Smooth muscle cell (in vitro differentiated cells): ENCODE results near the gene SSX5. TPM values are rescaled to one million over a fixed set of nuclear protein-coding genes. Genes with fewer than 3 reads are reported as not detected.
"Not testable (repeated sequence)": the region's sequence is repeated elsewhere in the genome, so short reads cannot be mapped to it uniquely, and the experiment has no call there.

Experiments
- DNase-seq: peaks from one replicate; lab custom pipeline; 2025; ENCODE audit not compliant: unreplicated experiment; lab: John Stamatoyannopoulos, UW
- H2AFZ ChIP-seq: fragments of 200-600 bp; sonication (generic); 2 replicates; pipeline ENCODE4 v1.6.0; 2016; ENCODE audit warnings: antibody characterized with exemption, low read depth, mild to moderate bottlenecking
- H3F3A ChIP-seq: fragments of 200-600 bp; sonication (generic); 2 replicates; pipeline ENCODE4 v1.6.0; 2017; ENCODE audit warnings: antibody characterized with exemption, low read depth
- H3K27ac ChIP-seq: fragments of 200-600 bp; sonication (generic); 2 replicates; pipeline ENCODE4 v1.5.1; 2016; ENCODE audit warnings: low read depth, mild to moderate bottlenecking
- H3K27me3 ChIP-seq: fragments of 200-600 bp; sonication (generic); 2 replicates; pipeline ENCODE4 v1.6.1; 2016; ENCODE audit warnings: low read depth, mild to moderate bottlenecking
- H3K36me3 ChIP-seq: fragments of 200-600 bp; sonication (generic); 2 replicates; pipeline ENCODE4 v1.5.1; 2016; ENCODE audit warnings: low read depth
- H3K4me1 ChIP-seq: fragments of 200-600 bp; sonication (generic); 2 replicates; pipeline ENCODE4 v1.5.1; 2016; ENCODE audit warnings: low read depth
- H3K4me2 ChIP-seq: fragments of 200-600 bp; sonication (generic); 2 replicates; pipeline ENCODE4 v1.6.0; 2016; ENCODE audit warnings: mild to moderate bottlenecking
- H3K4me3 ChIP-seq: fragments of 200-600 bp; sonication (generic); 2 replicates; pipeline ENCODE4 v1.5.1; 2016; ENCODE audit warnings: mild to moderate bottlenecking
- H3K79me2 ChIP-seq: fragments of 200-600 bp; sonication (generic); 2 replicates; pipeline ENCODE4 v1.6.0; 2016; ENCODE audit warnings: low read depth, mild to moderate bottlenecking
- H3K9ac ChIP-seq: fragments of 200-600 bp; sonication (generic); 2 replicates; pipeline ENCODE4 v1.6.0; 2016; ENCODE audit warnings: low read depth
- H3K9me3 ChIP-seq: fragments of 200-600 bp; sonication (generic); replicated peaks from 2 replicates; pipeline ENCODE4 v1.5.1; 2016; ENCODE audit warnings: low read depth
- H4K20me1 ChIP-seq: fragments of 200-600 bp; sonication (generic); 2 replicates; pipeline ENCODE4 v1.6.0; 2016; ENCODE audit warnings: low read depth
- CTCF ChIP-seq: fragments of 200-600 bp; sonication (generic); IDR thresholded peaks from 2 replicates; pipeline ENCODE4 v1.5.1; 2017; ENCODE audit warnings: borderline replicate concordance, mild to moderate bottlenecking, antibody characterized with exemption; ENCODE audit not compliant: insufficient read depth, poor library complexity, severe bottlenecking
- WGBS: methylation state at CpG from one replicate; pipeline ENCODE4 v1.1.7; 2016; ENCODE audit warnings: low lambda C conversion rate; 5-methylcytosine and 5-hydroxymethylcytosine counted together
- polyA plus RNA-seq: library from polyadenylated mRNA; unstranded; fragments of >200 nt; fragmentation: Nextera tagmentation; extraction: Ambion mirVana; gene quantifications from 2 replicates; pipeline ENCODE4 v1.2.1, GENCODE V29; 2016
- total RNA-seq: library from RNA; depleted of rRNA; stranded (reverse); fragments of >200 nt; gene quantifications from 2 replicates; pipeline ENCODE4 v1.2.3, GENCODE V29; 2014

Gene SSX5
- total and polyA plus RNA-seq, 2 experiments from 2014 or later = not detected

DNA sequence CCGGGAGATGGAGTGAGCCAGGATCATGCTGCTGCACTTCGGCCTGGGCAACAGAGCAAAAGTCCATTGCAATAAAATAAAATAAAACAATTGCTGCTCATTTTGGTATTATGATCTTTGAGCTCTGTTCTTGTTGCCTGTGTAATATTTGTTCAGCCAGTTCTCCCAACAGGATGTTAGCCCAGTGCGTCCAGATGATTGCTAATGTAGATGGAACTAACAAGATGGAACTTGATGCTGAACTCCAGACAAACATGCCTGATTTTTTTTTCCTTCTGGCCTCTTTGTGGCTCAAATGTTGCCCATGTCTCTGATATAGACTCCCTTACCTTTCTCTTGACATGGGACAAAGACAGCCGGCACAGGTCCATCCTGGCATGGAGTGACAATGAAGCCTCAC is 15.8 kb downstream of the SSX5 start:
- Histone ChIP-seq H3K4me2 (no peak overlapping the region), H3K36me3 (no peaks in the 10 kb centered on the region), H3K27ac (no peak overlapping the region), H2AFZ (no peak overlapping the region), H3K4me1 (no peaks in the 10 kb centered on the region), H3K4me3 (no peak overlapping the region), H3K9me3 (no peaks in the 10 kb centered on the region), H4K20me1 (no peaks in the 10 kb centered on the region), H3K79me2 (no peaks in the 10 kb centered on the region), H3K9ac (no peak overlapping the region), H3F3A (no peaks in the 10 kb centered on the region), H3K27me3 (no peaks in the 10 kb centered on the region)
- DNase-seq = no peak
- TF ChIP-seq CTCF = no peak
- 84% methylated on average over 4 of the region's 4 CpGs for WGBS

GRCh38 chrX:48179691-48180090 is 16.9 kb downstream of the SSX5 start:
- H3K9me3 ChIP-seq = no peaks in the 10 kb centered on the region
- H3K36me3 ChIP-seq = no peaks in the 10 kb centered on the region
- H3F3A ChIP-seq = no peaks in the 10 kb centered on the region
- no peak overlapping the region for H2AFZ ChIP-seq
- no peaks in the 10 kb centered on the region for H3K79me2 ChIP-seq
- no peaks in the 10 kb centered on the region for H4K20me1 ChIP-seq
- no peak overlapping the region for H3K4me3 ChIP-seq
- no peak overlapping the region for H3K4me2 ChIP-seq
- DNase-seq = no peak
- H3K9ac ChIP-seq = no peak overlapping the region
- 80% methylated on average over 4 of the region's 4 CpGs for WGBS
- no peaks in the 10 kb centered on the region for H3K4me1 ChIP-seq
- no peak for TF ChIP-seq CTCF
- no peak overlapping the region for H3K27ac ChIP-seq
- H3K27me3 ChIP-seq = no peaks in the 10 kb centered on the region

DNA sequence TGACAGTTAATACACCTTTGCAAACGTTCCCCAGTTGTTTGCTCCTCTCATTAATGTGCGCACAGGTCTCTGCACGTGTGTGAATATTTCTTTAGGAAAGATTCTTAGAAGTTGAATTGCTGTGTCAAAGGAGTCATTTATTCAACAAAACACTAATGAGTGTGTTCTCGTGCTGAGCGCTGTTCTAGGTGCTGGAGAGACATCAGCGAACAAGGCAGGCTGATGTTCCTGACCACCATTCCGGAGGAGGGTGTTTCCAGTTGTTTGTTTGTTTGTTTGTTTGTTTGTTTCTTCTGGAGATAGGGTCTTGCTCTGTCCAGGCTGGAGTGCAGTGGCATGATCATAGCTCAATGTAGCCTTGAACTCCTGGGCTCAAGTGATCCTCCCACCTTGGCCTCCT is 30.3 kb downstream of the SSX5 start:
- not testable (repeated sequence) for H3K27me3 ChIP-seq, H3K27ac ChIP-seq, H3K4me3 ChIP-seq, H3K4me1 ChIP-seq, DNase-seq, H2AFZ ChIP-seq, H3K79me2 ChIP-seq, H4K20me1 ChIP-seq, H3F3A ChIP-seq, H3K9ac ChIP-seq, H3K4me2 ChIP-seq, H3K36me3 ChIP-seq, H3K9me3 ChIP-seq
- 79% methylated on average over 7 of the region's 7 CpGs for WGBS

DNA sequence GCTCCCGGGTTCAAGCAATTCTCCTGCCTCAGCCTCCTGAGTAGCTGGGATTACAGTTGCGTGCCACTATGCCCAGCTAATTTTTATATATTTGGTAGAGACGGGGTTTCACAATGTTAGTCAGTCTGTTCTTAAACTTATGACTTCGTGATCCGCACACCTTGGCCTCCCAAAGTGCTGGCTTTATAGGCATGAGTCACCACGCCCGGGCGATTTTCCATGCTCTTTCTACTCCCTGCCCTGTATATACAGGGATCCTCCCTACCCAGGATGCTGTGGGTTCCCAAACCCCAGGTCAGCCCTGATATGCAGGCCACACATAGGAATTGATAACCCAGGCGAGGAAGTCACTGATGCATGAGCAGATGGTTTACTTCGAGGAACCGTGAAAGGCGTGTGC is 31.4 kb downstream of the SSX5 start:
- no peak overlapping the region for H2AFZ ChIP-seq
- H3K4me2 ChIP-seq = no peak overlapping the region
- no peaks in the 10 kb centered on the region for H3K4me1 ChIP-seq
- H3K9ac ChIP-seq = no peak overlapping the region
- DNase-seq = no peak
- H3K36me3 ChIP-seq = no peaks in the 10 kb centered on the region
- H3F3A ChIP-seq = no peaks in the 10 kb centered on the region
- TF ChIP-seq CTCF = no peak
- H3K79me2 ChIP-seq = no peaks in the 10 kb centered on the region
- H3K4me3 ChIP-seq = no peak overlapping the region
- no peaks in the 10 kb centered on the region for H3K27me3 ChIP-seq
- no peaks in the 10 kb centered on the region for H4K20me1 ChIP-seq
- H3K9me3 ChIP-seq = no peaks in the 10 kb centered on the region
- no peak overlapping the region for H3K27ac ChIP-seq
- WGBS = 85% methylated on average over 12 of the region's 12 CpGs
